Neural cell (in vitro differentiated cells): ENCODE measurements around the gene DOCK4. TPM values are rescaled to one million over a fixed set of nuclear protein-coding genes. Genes with fewer than 3 reads are reported as not detected.

Experiments
- H2AFZ ChIP-seq: fragments of 200-600, 300-800 bp; sonication (generic), shearing (Covaris generic); 2 replicates; pipeline ENCODE4 v1.6.0; 2014; ENCODE audit warnings: low read depth, mild to moderate bottlenecking, antibody characterized with exemption, low read length, moderate library complexity
- H3F3A ChIP-seq: fragments of 200-600 bp; shearing (Covaris generic); 2 replicates; pipeline ENCODE4 v1.6.1; 2016; ENCODE audit warnings: mild to moderate bottlenecking, moderate library complexity, mixed read lengths, antibody characterized with exemption, low read length; ENCODE audit not compliant: insufficient read depth, poor library complexity, severe bottlenecking
- H3K27ac ChIP-seq: fragments of 200-600, 300-800 bp; sonication (generic), shearing (Covaris generic); 2 replicates; pipeline ENCODE4 v1.5.1; 2014; ENCODE audit warnings: mild to moderate bottlenecking, low read length, moderate library complexity
- H3K27me3 ChIP-seq: fragments of 300-800, 200-600 bp; sonication (generic), shearing (Covaris generic); 2 replicates; pipeline ENCODE4 v1.6.0; 2014; ENCODE audit warnings: mild to moderate bottlenecking, low read depth, low read length, moderate library complexity; ENCODE audit not compliant: insufficient read depth
- H3K36me3 ChIP-seq: fragments of 300-800, 200-600 bp; sonication (generic), shearing (Covaris generic); 2 replicates; pipeline ENCODE4 v1.5.1; 2014; ENCODE audit warnings: mild to moderate bottlenecking, antibody characterized with exemption, low read length, moderate library complexity; ENCODE audit not compliant: insufficient read depth
- H3K4me2 ChIP-seq: fragments of 300-800, 200-600 bp; sonication (generic), shearing (Covaris generic); 2 replicates; pipeline ENCODE4 v1.6.0; 2014; ENCODE audit warnings: mild to moderate bottlenecking, low read length
- H3K4me3 ChIP-seq: fragments of 300-800, 200-600 bp; sonication (generic), shearing (Covaris generic); 2 replicates; pipeline ENCODE4 v1.5.1; 2014; ENCODE audit warnings: mild to moderate bottlenecking, low read length, moderate library complexity
- H3K79me2 ChIP-seq: fragments of 200-600 bp; shearing (Covaris generic); replicated peaks from 2 replicates; pipeline ENCODE4 v1.6.0; 2014; ENCODE audit warnings: mild to moderate bottlenecking, low read length, moderate library complexity; ENCODE audit not compliant: insufficient read depth
- H3K9ac ChIP-seq: fragments of 300-800, 200-600 bp; sonication (generic), shearing (Covaris generic); 2 replicates; pipeline ENCODE4 v1.6.1; 2016; ENCODE audit warnings: mild to moderate bottlenecking, low read length, mixed read lengths
- H3K9me2 ChIP-seq: fragments of 200-600 bp; shearing (Covaris generic); 2 replicates; pipeline ENCODE4 v1.6.1; 2016; ENCODE audit warnings: mild to moderate bottlenecking, low read length, mixed read lengths; ENCODE audit not compliant: insufficient read depth
- H3K9me3 ChIP-seq: fragments of 200-600, 300-800 bp; sonication (generic), shearing (Covaris generic); 2 replicates; pipeline ENCODE4 v1.6.1; 2016; ENCODE audit warnings: mild to moderate bottlenecking, mixed run types, low read length, moderate library complexity, mixed read lengths
- H4K20me1 ChIP-seq: fragments of 200-600 bp; shearing (Covaris generic); 2 replicates; pipeline ENCODE4 v1.6.1; 2016; ENCODE audit warnings: mild to moderate bottlenecking, mixed run types; ENCODE audit not compliant: insufficient read depth
- EP300 ChIP-seq: fragments of 450-650 bp; conservative IDR thresholded peaks from 2 replicates; pipeline ENCODE4 v1.6.1; 2014; ENCODE audit warnings: antibody characterized with exemption, mild to moderate bottlenecking, moderate library complexity; ENCODE audit not compliant: poor library complexity, severe bottlenecking
- EZH2 ChIP-seq: fragments of 200-600, 300-800 bp; shearing (Covaris generic), sonication (generic); IDR thresholded peaks from 2 replicates; pipeline ENCODE4 v1.6.1; 2014; ENCODE audit warnings: antibody characterized with exemption, low read length, borderline replicate concordance, mild to moderate bottlenecking; ENCODE audit not compliant: insufficient read depth, poor library complexity, severe bottlenecking
- MXI1 ChIP-seq: fragments of 450-650 bp; conservative IDR thresholded peaks from 2 replicates; pipeline ENCODE4 v1.6.1; 2014; ENCODE audit warnings: antibody characterized with exemption, mild to moderate bottlenecking; ENCODE audit not compliant: poor library complexity, severe bottlenecking
- POLR2AphosphoS5 ChIP-seq: IDR thresholded peaks from 2 replicates; pipeline ENCODE4 v1.6.1; 2012
- RAD21 ChIP-seq: fragments of 450-650 bp; conservative IDR thresholded peaks from 2 replicates; pipeline ENCODE4 v1.6.1; 2014; ENCODE audit warnings: antibody characterized with exemption, mild to moderate bottlenecking, moderate library complexity
- SMC3 ChIP-seq: fragments of 450-650 bp; conservative IDR thresholded peaks from 2 replicates; pipeline ENCODE4 v1.6.1; 2014; ENCODE audit warnings: antibody characterized with exemption, mild to moderate bottlenecking, moderate library complexity; ENCODE audit not compliant: poor library complexity
- TAF1 ChIP-seq: IDR thresholded peaks from 2 replicates; pipeline ENCODE4 v1.6.1; 2012; ENCODE audit warnings: low read depth
- polyA plus RNA-seq: library from polyadenylated mRNA; depleted of rRNA; stranded (reverse); fragments of >200 nt; gene quantifications from 2 replicates; pipeline ENCODE4 v1.2.3, GENCODE V29; 2014
- TF ChIP-seq, protein P1 (sequence below): IDR thresholded peaks from 2 replicates; pipeline ENCODE4 v1.6.1; 2012; ENCODE audit warnings: borderline replicate concordance
- TF ChIP-seq, protein P2 (sequence below): fragments of 450-650 bp; IDR thresholded peaks from 2 replicates; pipeline ENCODE4 v1.5.1; 2014; ENCODE audit warnings: antibody characterized with exemption, mild to moderate bottlenecking, moderate library complexity; ENCODE audit not compliant: poor library complexity, severe bottlenecking

DOCK4 gene
- polyA plus RNA-seq, 1 donor from 2014 or later, result 28.1 TPM

DNA sequence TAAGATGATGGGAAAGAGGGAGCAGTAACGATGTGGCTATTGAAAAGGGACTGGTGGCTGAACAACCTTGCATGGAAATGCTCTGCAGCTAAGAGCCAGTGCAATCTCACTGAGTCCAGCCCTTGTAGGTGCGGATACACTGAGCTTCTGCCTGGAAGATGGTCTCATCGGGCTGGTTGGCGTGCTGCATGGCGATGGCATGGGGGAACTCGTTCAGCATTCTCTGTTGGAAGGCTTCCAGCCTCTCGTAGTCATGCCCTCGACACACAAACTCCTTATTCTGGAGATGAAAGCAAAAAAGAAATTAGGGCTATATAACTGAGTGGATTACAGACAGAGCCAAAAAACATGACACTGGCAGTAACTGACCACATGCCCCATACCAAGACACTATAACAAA, 446.2 kb downstream of the DOCK4 start:
- Histone ChIP-seq H3K79me2 (no peaks in the 10 kb centered on the region), H3K9me3 (no peaks in the 10 kb centered on the region), H3K4me3 (no peak overlapping the region), H3K4me2 (no peak overlapping the region), H3F3A (no peaks in the 10 kb centered on the region), H2AFZ (no peak overlapping the region), H3K27ac (no peak overlapping the region), H3K9ac (no peak overlapping the region), H3K27me3 (no peaks in the 10 kb centered on the region), H4K20me1 (no peaks in the 10 kb centered on the region), H3K9me2 (no peaks in the 10 kb centered on the region), H3K36me3 (peaks cover 10% of the 10 kb centered on the region)
- TF ChIP-seq EP300, result no peak
- TF ChIP-seq MXI1, result no peak
- no peak for TF ChIP-seq SMC3
- TF ChIP-seq, protein P1, sequence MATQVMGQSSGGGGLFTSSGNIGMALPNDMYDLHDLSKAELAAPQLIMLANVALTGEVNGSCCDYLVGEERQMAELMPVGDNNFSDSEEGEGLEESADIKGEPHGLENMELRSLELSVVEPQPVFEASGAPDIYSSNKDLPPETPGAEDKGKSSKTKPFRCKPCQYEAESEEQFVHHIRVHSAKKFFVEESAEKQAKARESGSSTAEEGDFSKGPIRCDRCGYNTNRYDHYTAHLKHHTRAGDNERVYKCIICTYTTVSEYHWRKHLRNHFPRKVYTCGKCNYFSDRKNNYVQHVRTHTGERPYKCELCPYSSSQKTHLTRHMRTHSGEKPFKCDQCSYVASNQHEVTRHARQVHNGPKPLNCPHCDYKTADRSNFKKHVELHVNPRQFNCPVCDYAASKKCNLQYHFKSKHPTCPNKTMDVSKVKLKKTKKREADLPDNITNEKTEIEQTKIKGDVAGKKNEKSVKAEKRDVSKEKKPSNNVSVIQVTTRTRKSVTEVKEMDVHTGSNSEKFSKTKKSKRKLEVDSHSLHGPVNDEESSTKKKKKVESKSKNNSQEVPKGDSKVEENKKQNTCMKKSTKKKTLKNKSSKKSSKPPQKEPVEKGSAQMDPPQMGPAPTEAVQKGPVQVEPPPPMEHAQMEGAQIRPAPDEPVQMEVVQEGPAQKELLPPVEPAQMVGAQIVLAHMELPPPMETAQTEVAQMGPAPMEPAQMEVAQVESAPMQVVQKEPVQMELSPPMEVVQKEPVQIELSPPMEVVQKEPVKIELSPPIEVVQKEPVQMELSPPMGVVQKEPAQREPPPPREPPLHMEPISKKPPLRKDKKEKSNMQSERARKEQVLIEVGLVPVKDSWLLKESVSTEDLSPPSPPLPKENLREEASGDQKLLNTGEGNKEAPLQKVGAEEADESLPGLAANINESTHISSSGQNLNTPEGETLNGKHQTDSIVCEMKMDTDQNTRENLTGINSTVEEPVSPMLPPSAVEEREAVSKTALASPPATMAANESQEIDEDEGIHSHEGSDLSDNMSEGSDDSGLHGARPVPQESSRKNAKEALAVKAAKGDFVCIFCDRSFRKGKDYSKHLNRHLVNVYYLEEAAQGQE, result no peak
- no peak for TF ChIP-seq RAD21

DNA sequence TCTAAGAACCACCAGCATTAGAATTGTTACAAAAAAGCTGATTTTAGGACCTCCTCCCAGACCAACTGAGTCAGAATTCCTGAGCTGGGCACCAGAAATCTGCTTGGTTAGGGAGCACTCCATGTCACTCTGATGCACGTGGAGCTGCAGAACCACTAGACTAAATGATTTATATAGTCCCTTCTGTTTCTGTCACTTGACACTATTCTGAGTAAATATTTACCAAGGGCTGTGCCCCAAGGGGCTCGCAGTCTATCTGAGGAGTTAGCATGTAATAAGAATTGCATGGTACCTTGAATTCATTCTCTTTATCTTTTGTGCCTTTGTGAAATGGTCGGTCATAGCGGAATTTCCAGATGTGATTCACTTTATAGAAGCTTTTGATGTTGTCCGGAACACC, 447.9 kb downstream of the DOCK4 start:
- Histone ChIP-seq H3K9me3 (no peaks in the 10 kb centered on the region), H4K20me1 (no peaks in the 10 kb centered on the region), H3K27ac (no peak overlapping the region), H3K79me2 (no peaks in the 10 kb centered on the region), H3K4me3 (no peak overlapping the region), H3F3A (no peaks in the 10 kb centered on the region), H3K9me2 (no peaks in the 10 kb centered on the region), H3K36me3 (peaks cover 14% of the 10 kb centered on the region), H2AFZ (no peak overlapping the region), H3K27me3 (no peaks in the 10 kb centered on the region), H3K4me2 (no peak overlapping the region), H3K9ac (no peak overlapping the region)
- no peak for TF ChIP-seq EP300
- TF ChIP-seq, protein P1, result no peak
- TF ChIP-seq MXI1, result no peak
- TF ChIP-seq TAF1, result no peak
- TF ChIP-seq, protein P2, sequence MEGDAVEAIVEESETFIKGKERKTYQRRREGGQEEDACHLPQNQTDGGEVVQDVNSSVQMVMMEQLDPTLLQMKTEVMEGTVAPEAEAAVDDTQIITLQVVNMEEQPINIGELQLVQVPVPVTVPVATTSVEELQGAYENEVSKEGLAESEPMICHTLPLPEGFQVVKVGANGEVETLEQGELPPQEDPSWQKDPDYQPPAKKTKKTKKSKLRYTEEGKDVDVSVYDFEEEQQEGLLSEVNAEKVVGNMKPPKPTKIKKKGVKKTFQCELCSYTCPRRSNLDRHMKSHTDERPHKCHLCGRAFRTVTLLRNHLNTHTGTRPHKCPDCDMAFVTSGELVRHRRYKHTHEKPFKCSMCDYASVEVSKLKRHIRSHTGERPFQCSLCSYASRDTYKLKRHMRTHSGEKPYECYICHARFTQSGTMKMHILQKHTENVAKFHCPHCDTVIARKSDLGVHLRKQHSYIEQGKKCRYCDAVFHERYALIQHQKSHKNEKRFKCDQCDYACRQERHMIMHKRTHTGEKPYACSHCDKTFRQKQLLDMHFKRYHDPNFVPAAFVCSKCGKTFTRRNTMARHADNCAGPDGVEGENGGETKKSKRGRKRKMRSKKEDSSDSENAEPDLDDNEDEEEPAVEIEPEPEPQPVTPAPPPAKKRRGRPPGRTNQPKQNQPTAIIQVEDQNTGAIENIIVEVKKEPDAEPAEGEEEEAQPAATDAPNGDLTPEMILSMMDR, result no peak
- no peak for TF ChIP-seq POLR2AphosphoS5
- no peak for TF ChIP-seq SMC3
- TF ChIP-seq EZH2, result no peak
